ENCODE results near the gene PMFBP1. TPM values are rescaled to one million over a fixed set of nuclear protein-coding genes. Genes with fewer than 3 reads are reported as not detected.

Gene PMFBP1
- total RNA-seq, 1 donor from 2014 or later: not detected

GRCh38 chr16:72093448-72094265 lies 78.3 kb downstream of the PMFBP1 start, which contains the start of the genes DHX38 and TXNL4B:
TSS of gene DHX38 (plus strand) at chr16:72093847. CDS start at chr16:72096158, 2,311 bp downstream.
TSS of gene TXNL4B (minus strand) at chr16:72093620. CDS start at chr16:72090749, 2,871 bp downstream.
- peak; percentile 88 to 97 for DNase-seq (ENCODE audit: low spot score in 2 of 2)
- no peak for TF ChIP-seq CTCF (IDR thresholded peaks at IDR 0.05)
- H3K27me3 ChIP-seq: no peaks in the 10 kb centered on the region
- peaks cover 12 to 25% of the 10 kb centered on the region in 2 donors for H3K4me1 ChIP-seq
- no peaks in the 10 kb centered on the region for H3K9me3 ChIP-seq
- peaks cover 29 to 43% of the 10 kb centered on the region in 2 donors for H3K36me3 ChIP-seq
- peak within 1 kb of the TSS; percentile 84 to 92 for H3K27ac ChIP-seq
- intact Hi-C loops (cut with DNase I): loop anchor here (1.0 to 10.0 kb wide), 4 partner anchors 85 to 609 kb away; partner anchors contain the start of genes DHODH and PHLPP2
- H3K4me3 ChIP-seq: peak within 1 kb of the TSS; percentile 75 to 87

GRCh38 chr16:72092832-72093447 lies 79.0 kb downstream of the PMFBP1 start:
- no peak for DNase-seq (ENCODE audit: low spot score in 2 of 2)
- Histone ChIP-seq H3K36me3 (peaks cover 32 to 43% of the 10 kb centered on the region in 2 donors), H3K4me3 (peak overlapping the region; percentile 75 to 87), H3K9me3 (no peaks in the 10 kb centered on the region), H3K27me3 (no peaks in the 10 kb centered on the region), H3K27ac (peak overlapping the region; percentile 83 to 92), H3K4me1 (peaks cover 12 to 25% of the 10 kb centered on the region in 2 donors)
- TF ChIP-seq CTCF (IDR thresholded peaks at IDR 0.05): no peak
- intact Hi-C loops (cut with DNase I): loop anchor here (1.0 to 10.0 kb wide), 4 partner anchors 85 to 609 kb away; partner anchors contain the start of genes DHODH and PHLPP2

- DNase-seq (ENCODE audit: low spot score in 2 of 2): no peak
- TF ChIP-seq CTCF (IDR thresholded peaks at IDR 0.05): no peak
- intact Hi-C loops (cut with DNase I): loop anchor here (5.0 to 10.0 kb wide), 2 partner anchors 366 to 524 kb away; partner anchors contain the start of gene PHLPP2
- Histone ChIP-seq H3K4me3 (no peak overlapping the region), H3K9me3 (no peaks in the 10 kb centered on the region), H3K4me1 (peaks cover 12 to 25% of the 10 kb centered on the region in 2 donors), H3K27me3 (no peaks in the 10 kb centered on the region), H3K27ac (no peak overlapping the region), H3K36me3 (peaks cover 30 to 40% of the 10 kb centered on the region in 2 donors)
These were observed 80.7 kb downstream of the PMFBP1 start for GRCh38 chr16:72091217-72091616.

GRCh38 chr16:72085002-72085401 lies 87.0 kb downstream of the PMFBP1 start:
- H3K27ac ChIP-seq: no peak overlapping the region
- H3K27me3 ChIP-seq: no peaks in the 10 kb centered on the region
- no peaks in the 10 kb centered on the region for H3K4me1 ChIP-seq
- intact Hi-C loops (cut with DNase I): no loop called here
- H3K4me3 ChIP-seq: no peak overlapping the region
- no peak for DNase-seq (ENCODE audit: low spot score in 2 of 2)
- no peaks in the 10 kb centered on the region for H3K9me3 ChIP-seq
- no peak for TF ChIP-seq CTCF (IDR thresholded peaks at IDR 0.05)
- H3K36me3 ChIP-seq: peaks cover 38 to 48% of the 10 kb centered on the region in 2 donors

GRCh38 chr16:72084445-72084844 lies 87.5 kb downstream of the PMFBP1 start:
- TF ChIP-seq CTCF (IDR thresholded peaks at IDR 0.05): no peak
- no peaks in the 10 kb centered on the region for H3K4me1 ChIP-seq
- no peak overlapping the region for H3K27ac ChIP-seq
- no peaks in the 10 kb centered on the region for H3K27me3 ChIP-seq
- no peaks in the 10 kb centered on the region for H3K9me3 ChIP-seq
- H3K36me3 ChIP-seq: peaks cover 38 to 42% of the 10 kb centered on the region in 2 donors
- no peak for DNase-seq (ENCODE audit: low spot score in 2 of 2)
- no peak overlapping the region for H3K4me3 ChIP-seq
- intact Hi-C loops (cut with DNase I): no loop called here

Measured in ascending aorta (tissue), 2 donors.